ENCODE measurements around the gene ALG1.
"Not testable (repeated sequence)": the region's sequence is repeated elsewhere in the genome, so short reads cannot be mapped to it uniquely, and the experiment has no call there.

ALG1 gene

GRCh38 chr16:5071681-5072333 is at the start of gene ALG1:
Gene ALG1 (plus strand): TSS chr16:5071843. CDS start chr16:5071850, 7 bp downstream.
- DNase-seq, result peak; percentile 92

- no peak for DNase-seq
Observed at GRCh38 chr16:5022521-5022920, 49.1 kb upstream of the ALG1 start.

GRCh38 chr16:5024632-5025031 is 47.0 kb upstream of the ALG1 start:
- DNase-seq, result no peak

- DNase-seq, result no peak
Observed at GRCh38 chr16:5025171-5025632, 46.4 kb upstream of the ALG1 start.

GRCh38 chr16:5026664-5027063 is 45.0 kb upstream of the ALG1 start:
- no peak for DNase-seq

- no peak for DNase-seq
Observed at GRCh38 chr16:5027086-5027485, 44.6 kb upstream of the ALG1 start.

GRCh38 chr16:5027575-5028235 is 43.9 kb upstream of the ALG1 start:
- no peak for DNase-seq

- no peak for DNase-seq
Observed at GRCh38 chr16:5028950-5029475, 42.6 kb upstream of the ALG1 start.

- DNase-seq, result no peak
Observed at GRCh38 chr16:5030251-5030870, 41.3 kb upstream of the ALG1 start.

GRCh38 chr16:5031601-5032000 is 40.0 kb upstream of the ALG1 start:
- DNase-seq, result no peak

GRCh38 chr16:5032748-5033167 is 38.9 kb upstream of the ALG1 start:
- DNase-seq, result no peak

- peak; percentile 85 for DNase-seq
Observed at GRCh38 chr16:5033256-5034166, 38.1 kb upstream of the ALG1 start, which contains the start of gene NAGPA. Gene NAGPA (minus strand): TSS chr16:5033935. CDS start chr16:5033914, 21 bp downstream.

- DNase-seq, result no peak
Observed at GRCh38 chr16:5034167-5034523, 37.5 kb upstream of the ALG1 start.

GRCh38 chr16:5035909-5036227 is 35.8 kb upstream of the ALG1 start:
- DNase-seq, result no peak

- DNase-seq, result no peak
Observed at GRCh38 chr16:5036228-5037156, 35.2 kb upstream of the ALG1 start.

- no peak for DNase-seq
Observed at GRCh38 chr16:5040451-5040850, 31.2 kb upstream of the ALG1 start.

GRCh38 chr16:5041600-5042133 is 30.0 kb upstream of the ALG1 start:
- DNase-seq, result no peak

GRCh38 chr16:5042574-5043171 is 29.0 kb upstream of the ALG1 start:
- no peak for DNase-seq

GRCh38 chr16:5044011-5044540 is 27.6 kb upstream of the ALG1 start:
- DNase-seq, result no peak

- DNase-seq, result not testable (repeated sequence)
Observed at GRCh38 chr16:5044581-5044980, 27.1 kb upstream of the ALG1 start.

All from CD4-positive, alpha-beta T cell treated with Interleukin-21 for 1 hour (primary cell).